ENCODE measurements around the gene RABEPK. TPM values are rescaled to one million over a fixed set of nuclear protein-coding genes. Genes with fewer than 3 reads are reported as not detected.
"Not testable (repeated sequence)": the region's sequence is repeated elsewhere in the genome, so short reads cannot be mapped to it uniquely, and the experiment has no call there.

Gene RABEPK
- total RNA-seq (2014; rRNA removed; shearing (Covaris generic); ENCODE audit: low replicate concordance) = 50.4 and 74.2 TPM in 2 replicates

- DNase-seq = peak; percentile 92
- Histone ChIP-seq H3K4me3 (peak within 1 kb of the TSS; percentile 74), H3K27me3 (no peaks in the 10 kb centered on the region), H3K36me3 (peaks cover 15% of the 10 kb centered on the region), H3K9me3 (no peaks in the 10 kb centered on the region)
These were observed at the start of gene RABEPK for GRCh38 chr9:125200216-125201047. RABEPK (plus strand) TSS chr9:125200542; CDS start chr9:125203014, 2,472 bp downstream.

GRCh38 chr9:125151730-125152129 lies 48.6 kb upstream of the RABEPK start:
- H3K27me3 ChIP-seq = no peaks in the 10 kb centered on the region
- DNase-seq = no peak
- peaks cover 47% of the 10 kb centered on the region for H3K36me3 ChIP-seq
- H3K9me3 ChIP-seq = no peaks in the 10 kb centered on the region
- no peak overlapping the region for H3K4me3 ChIP-seq

GRCh38 chr9:125153712-125154367 lies 46.5 kb upstream of the RABEPK start:
- Histone ChIP-seq H3K4me3 (no peak overlapping the region), H3K27me3 (no peaks in the 10 kb centered on the region), H3K36me3 (peaks cover 43% of the 10 kb centered on the region), H3K9me3 (no peaks in the 10 kb centered on the region)
- DNase-seq = no peak

- Histone ChIP-seq H3K9me3 (no peaks in the 10 kb centered on the region), H3K27me3 (no peaks in the 10 kb centered on the region), H3K36me3 (peaks cover 29% of the 10 kb centered on the region), H3K4me3 (no peak overlapping the region)
- DNase-seq = no peak
These were observed 43.8 kb upstream of the RABEPK start for GRCh38 chr9:125156551-125156950.

GRCh38 chr9:125160750-125161149 lies 39.6 kb upstream of the RABEPK start:
- Histone ChIP-seq H3K9me3 (no peaks in the 10 kb centered on the region), H3K36me3 (peaks cover 3% of the 10 kb centered on the region), H3K27me3 (no peaks in the 10 kb centered on the region), H3K4me3 (no peak overlapping the region)
- no peak for DNase-seq

GRCh38 chr9:125161284-125161918 lies 38.9 kb upstream of the RABEPK start:
- Histone ChIP-seq H3K27me3 (no peaks in the 10 kb centered on the region), H3K4me3 (no peak overlapping the region), H3K9me3 (no peaks in the 10 kb centered on the region), H3K36me3 (peaks cover 7% of the 10 kb centered on the region)
- peak; percentile 17 for DNase-seq

GRCh38 chr9:125162891-125163290 lies 37.5 kb upstream of the RABEPK start:
- not testable (repeated sequence) for H3K27me3 ChIP-seq, H3K4me3 ChIP-seq, H3K36me3 ChIP-seq, H3K9me3 ChIP-seq, DNase-seq

GRCh38 chr9:125166762-125167161 lies 33.6 kb upstream of the RABEPK start:
- DNase-seq = no peak
- peaks cover 26% of the 10 kb centered on the region for H3K36me3 ChIP-seq
- no peaks in the 10 kb centered on the region for H3K27me3 ChIP-seq
- no peaks in the 10 kb centered on the region for H3K9me3 ChIP-seq
- H3K4me3 ChIP-seq = no peak overlapping the region

GRCh38 chr9:125169895-125170294 lies 30.4 kb upstream of the RABEPK start:
- no peak for DNase-seq
- Histone ChIP-seq H3K4me3 (no peak overlapping the region), H3K36me3 (peaks cover 31% of the 10 kb centered on the region), H3K27me3 (no peaks in the 10 kb centered on the region), H3K9me3 (no peaks in the 10 kb centered on the region)

- H3K4me3 ChIP-seq = no peak overlapping the region
- H3K9me3 ChIP-seq = no peaks in the 10 kb centered on the region
- no peaks in the 10 kb centered on the region for H3K27me3 ChIP-seq
- DNase-seq = no peak
- H3K36me3 ChIP-seq = peaks cover 28% of the 10 kb centered on the region
These were observed 28.1 kb upstream of the RABEPK start for GRCh38 chr9:125172031-125172755.

- Histone ChIP-seq H3K9me3 (no peaks in the 10 kb centered on the region), H3K4me3 (no peak overlapping the region), H3K36me3 (peaks cover 6% of the 10 kb centered on the region; the same call in 1 of the 2 replicates), H3K27me3 (no peaks in the 10 kb centered on the region)
- no peak for DNase-seq
These were observed 23.7 kb upstream of the RABEPK start for GRCh38 chr9:125176636-125177035.

- Histone ChIP-seq H3K36me3 (peaks cover 3% of the 10 kb centered on the region; the same call in 1 of the 2 replicates), H3K9me3 (no peaks in the 10 kb centered on the region; the same call in 1 of the 2 replicates), H3K4me3 (no peak overlapping the region), H3K27me3 (no peaks in the 10 kb centered on the region)
- DNase-seq = no peak
These were observed 22.5 kb upstream of the RABEPK start for GRCh38 chr9:125177888-125178287.

- not testable (repeated sequence) for H3K27me3 ChIP-seq, H3K4me3 ChIP-seq, H3K9me3 ChIP-seq, DNase-seq, H3K36me3 ChIP-seq
These were observed 20.6 kb upstream of the RABEPK start for GRCh38 chr9:125179776-125180175.

- Histone ChIP-seq H3K9me3 (no peaks in the 10 kb centered on the region; the same call in 1 of the 2 replicates), H3K36me3 (peaks cover 7% of the 10 kb centered on the region), H3K4me3 (no peak overlapping the region), H3K27me3 (no peaks in the 10 kb centered on the region)
- no peak for DNase-seq
These were observed 19.5 kb upstream of the RABEPK start for GRCh38 chr9:125180876-125181275.

- not testable (repeated sequence) for DNase-seq, H3K9me3 ChIP-seq, H3K36me3 ChIP-seq, H3K4me3 ChIP-seq, H3K27me3 ChIP-seq
These were observed 18.6 kb upstream of the RABEPK start for GRCh38 chr9:125181756-125182155.

- Histone ChIP-seq H3K9me3 (no peaks in the 10 kb centered on the region; the same call in 1 of the 2 replicates), H3K4me3 (no peak overlapping the region), H3K27me3 (no peaks in the 10 kb centered on the region), H3K36me3 (peaks cover 12% of the 10 kb centered on the region)
- no peak for DNase-seq
These were observed 17.3 kb upstream of the RABEPK start for GRCh38 chr9:125183054-125183453.

Measured in MG63 (cell line).